ENCODE results near the gene CACNA1B.
"Not testable (repeated sequence)": the region's sequence is repeated elsewhere in the genome, so short reads cannot be mapped to it uniquely, and the experiment has no call there.

The CACNA1B gene

GRCh38 chr9:138104251-138105122 is 226.9 kb downstream of the CACNA1B start:
- DNase-seq, result no peak

- DNase-seq, result no peak
Observed at GRCh38 chr9:138105123-138105415, 227.5 kb downstream of the CACNA1B start.

DNA sequence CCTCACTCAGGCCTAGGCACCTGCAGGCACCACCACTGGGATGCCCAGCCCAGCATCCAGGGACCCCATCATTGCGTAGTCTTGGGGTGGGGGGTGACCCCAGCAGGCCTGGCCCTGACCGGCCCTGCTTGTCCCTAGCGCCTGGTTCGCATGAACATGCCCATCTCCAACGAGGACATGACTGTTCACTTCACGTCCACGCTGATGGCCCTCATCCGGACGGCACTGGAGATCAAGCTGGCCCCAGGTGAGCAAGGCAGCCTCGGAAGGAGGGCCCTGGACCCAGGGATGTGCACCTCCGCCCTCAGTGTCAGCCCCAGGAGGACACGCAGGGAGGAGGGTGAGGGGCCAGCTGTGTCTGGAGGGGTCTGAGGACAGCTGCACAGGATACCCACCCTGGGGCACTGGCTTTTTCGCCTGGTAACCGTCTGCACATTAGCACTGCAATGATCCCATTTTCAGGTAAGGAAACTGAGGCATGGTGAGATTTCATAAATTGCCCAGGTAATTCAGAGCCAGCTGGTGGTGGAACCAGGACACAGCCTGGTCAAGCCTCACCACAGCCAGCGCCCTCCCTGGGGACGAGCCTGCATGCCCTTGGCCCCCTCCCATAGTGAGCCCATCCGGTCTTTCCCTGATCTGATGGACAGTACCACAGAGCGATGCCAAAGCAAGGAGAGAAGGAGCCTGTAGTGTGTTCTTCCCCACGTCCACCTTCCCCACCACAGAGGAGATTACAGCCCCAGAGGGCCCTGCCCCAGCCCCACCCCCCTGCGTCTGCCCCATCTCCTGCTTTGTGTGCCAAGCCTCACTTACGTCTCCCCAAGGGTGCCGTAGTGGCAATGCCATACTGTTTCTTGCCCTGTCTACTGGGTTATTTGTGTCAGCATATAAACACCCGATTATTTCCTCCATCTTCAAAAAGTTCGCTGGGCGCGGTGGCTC is 228.3 kb downstream of the CACNA1B start:
- DNase-seq, result no peak

DNA sequence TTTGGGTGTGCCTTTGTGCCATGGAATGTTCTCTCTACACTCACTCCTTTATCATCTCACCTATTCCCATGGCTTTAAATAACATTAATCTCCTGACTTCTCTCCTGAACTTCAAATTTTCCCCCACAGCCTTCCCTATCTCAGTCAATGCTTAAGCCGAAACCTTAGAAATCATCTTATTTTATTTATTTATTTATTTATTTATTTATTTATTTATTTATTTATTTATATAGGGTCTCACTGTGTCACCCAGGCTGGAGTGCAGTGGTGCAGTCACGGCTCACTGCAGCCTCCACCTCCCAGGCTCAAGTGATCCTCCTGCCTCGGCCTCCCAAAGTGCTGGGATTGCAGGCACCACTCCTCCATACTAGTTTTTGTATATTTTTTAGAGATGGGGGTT is 229.5 kb downstream of the CACNA1B start:
- not testable (repeated sequence) for DNase-seq

- no peak for DNase-seq
Observed at GRCh38 chr9:138111607-138112006, 234.0 kb downstream of the CACNA1B start.

DNA sequence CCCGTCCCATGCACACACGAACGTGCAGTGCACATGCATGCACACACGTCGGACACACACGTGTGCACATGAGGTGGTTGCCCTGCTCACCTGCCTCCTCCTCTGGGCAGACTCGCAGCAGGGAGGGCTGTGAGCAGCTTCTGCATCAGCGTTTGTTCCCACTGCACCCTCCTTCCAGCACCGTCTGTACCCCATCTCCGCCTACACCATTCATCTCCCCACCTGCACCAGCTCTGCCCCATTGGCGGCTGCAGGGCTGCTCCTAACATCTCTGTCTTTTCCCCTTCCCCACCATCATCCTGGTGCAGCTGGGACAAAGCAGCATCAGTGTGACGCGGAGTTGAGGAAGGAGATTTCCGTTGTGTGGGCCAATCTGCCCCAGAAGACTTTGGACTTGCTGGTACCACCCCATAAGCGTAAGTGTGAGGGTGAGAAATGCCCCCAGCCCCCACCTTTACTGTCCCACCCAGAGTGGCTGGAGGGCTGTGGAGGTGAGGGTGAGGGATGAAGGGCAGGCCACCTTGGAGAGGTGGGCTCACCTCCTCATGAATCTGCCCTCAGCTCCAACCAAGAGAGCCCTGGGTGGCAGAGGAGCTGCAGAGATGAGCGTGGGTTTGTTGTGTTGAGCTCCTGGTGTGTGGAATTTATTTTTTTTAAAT is 234.6 kb downstream of the CACNA1B start:
- no peak for DNase-seq

DNA sequence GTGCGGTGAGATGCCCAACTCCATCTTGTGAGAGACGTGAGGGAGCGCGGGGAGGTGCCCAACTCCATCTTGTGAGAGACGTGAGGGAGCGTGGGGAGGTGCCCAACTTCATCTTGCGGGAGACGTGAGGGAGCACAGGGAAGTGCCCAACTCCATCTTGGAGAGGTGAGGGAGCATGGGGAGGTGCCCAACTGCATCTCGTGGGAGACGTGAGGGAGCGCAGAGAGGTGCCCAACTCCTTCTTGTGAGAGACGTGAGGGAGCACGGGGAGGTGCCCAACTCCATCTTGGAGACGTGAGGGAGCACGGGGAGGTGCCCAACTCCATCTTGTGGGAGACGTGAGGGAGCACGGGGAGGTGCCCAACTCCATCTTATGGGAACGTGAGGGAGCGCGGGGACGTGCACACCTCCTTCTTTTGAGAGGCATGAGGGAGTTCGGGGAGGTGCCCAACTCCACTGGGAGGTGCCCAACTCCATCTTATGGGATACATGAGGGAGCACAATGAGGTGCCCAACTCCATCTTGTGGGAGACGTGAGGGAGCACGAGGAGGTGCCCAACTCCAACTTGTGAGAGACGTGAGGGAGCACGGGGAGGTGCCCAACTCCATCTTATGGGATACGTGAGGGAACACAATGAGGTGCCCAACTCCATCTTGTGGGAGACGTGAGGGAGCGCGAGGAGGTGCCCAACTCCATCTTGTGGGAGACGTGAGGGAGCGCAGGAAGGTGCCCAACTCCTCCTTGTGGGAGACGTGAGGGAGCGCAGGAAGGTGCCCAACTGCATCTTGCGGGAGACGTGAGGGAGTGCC is 235.4 kb downstream of the CACNA1B start:
- no peak for DNase-seq

DNA sequence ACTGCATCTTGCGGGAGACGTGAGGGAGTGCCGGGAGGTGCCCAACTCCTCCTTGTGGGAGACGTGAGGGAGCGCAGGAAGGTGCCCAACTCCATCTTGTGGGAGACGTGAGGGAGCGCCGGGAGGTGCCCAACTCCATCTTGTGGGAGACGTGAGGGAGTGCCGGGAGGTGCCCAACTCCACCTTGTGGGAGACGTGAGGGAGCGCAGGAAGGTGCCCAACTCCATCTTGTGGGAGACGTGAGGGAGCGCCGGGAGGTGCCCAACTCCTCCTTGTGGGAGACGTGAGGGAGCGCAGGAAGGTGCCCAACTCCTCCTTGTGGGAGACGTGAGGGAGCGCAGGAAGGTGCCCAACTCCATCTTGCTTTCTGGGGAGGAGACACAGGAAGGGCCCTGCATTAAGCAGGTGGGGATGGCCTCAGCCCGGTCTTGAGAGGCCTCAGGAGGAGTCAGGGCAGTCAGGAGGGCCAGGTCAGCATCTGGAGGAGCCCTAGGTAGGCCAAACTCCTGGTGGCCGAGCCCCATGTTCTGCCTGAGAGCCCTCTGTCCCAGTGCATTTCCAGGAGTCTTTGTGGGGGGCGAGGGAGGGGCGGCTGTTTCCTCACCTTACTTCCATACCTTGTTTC is 236.2 kb downstream of the CACNA1B start:
- not testable (repeated sequence) for DNase-seq

- DNase-seq, result no peak
Observed at GRCh38 chr9:138114501-138115245, 237.1 kb downstream of the CACNA1B start.

- no peak for DNase-seq
Observed at GRCh38 chr9:138115506-138115905, 237.9 kb downstream of the CACNA1B start.

GRCh38 chr9:138116521-138116920 is 238.9 kb downstream of the CACNA1B start:
- DNase-seq, result no peak

GRCh38 chr9:138117101-138117750 is 239.6 kb downstream of the CACNA1B start:
- no peak for DNase-seq

DNA sequence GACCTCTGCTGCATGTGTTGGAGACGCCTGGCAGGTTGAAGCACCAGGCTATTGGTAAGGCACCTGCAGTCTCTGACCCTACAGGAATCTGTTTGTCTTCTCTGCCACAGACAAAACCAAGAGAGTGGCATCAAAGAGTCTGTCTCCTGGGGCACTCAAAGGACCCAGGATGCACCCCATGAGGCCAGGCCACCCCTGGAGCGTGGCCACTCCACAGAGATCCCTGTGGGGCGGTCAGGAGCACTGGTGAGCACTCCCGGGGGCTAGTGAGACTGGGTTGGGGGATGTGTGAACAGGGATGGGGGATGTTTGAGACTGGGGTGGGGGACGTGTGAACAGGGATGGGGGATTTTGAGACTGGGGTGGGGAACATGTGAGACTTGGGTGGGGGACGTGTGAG is 240.3 kb downstream of the CACNA1B start:
- DNase-seq, result no peak

DNA sequence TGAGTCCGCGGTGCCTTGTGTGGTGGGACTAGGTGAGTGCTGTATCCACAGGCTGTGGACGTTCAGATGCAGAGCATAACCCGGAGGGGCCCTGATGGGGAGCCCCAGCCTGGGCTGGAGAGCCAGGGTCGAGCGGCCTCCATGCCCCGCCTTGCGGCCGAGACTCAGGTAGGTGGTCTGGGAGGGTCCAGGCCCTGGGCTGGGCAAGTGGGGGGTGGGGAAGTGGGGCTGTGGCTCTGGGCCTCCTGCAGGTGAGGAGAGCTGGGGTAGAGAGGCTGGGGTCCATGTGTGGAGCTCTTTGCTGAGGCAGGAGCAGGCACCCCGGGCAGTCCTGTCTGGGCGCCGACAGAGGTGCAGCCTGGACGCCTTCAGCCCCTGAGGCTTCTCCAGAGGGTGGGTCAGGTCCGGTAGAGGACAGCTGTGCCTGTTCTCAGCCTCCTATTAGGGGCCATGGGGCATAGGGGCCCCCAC is 241.1 kb downstream of the CACNA1B start:
- no peak for DNase-seq

DNA sequence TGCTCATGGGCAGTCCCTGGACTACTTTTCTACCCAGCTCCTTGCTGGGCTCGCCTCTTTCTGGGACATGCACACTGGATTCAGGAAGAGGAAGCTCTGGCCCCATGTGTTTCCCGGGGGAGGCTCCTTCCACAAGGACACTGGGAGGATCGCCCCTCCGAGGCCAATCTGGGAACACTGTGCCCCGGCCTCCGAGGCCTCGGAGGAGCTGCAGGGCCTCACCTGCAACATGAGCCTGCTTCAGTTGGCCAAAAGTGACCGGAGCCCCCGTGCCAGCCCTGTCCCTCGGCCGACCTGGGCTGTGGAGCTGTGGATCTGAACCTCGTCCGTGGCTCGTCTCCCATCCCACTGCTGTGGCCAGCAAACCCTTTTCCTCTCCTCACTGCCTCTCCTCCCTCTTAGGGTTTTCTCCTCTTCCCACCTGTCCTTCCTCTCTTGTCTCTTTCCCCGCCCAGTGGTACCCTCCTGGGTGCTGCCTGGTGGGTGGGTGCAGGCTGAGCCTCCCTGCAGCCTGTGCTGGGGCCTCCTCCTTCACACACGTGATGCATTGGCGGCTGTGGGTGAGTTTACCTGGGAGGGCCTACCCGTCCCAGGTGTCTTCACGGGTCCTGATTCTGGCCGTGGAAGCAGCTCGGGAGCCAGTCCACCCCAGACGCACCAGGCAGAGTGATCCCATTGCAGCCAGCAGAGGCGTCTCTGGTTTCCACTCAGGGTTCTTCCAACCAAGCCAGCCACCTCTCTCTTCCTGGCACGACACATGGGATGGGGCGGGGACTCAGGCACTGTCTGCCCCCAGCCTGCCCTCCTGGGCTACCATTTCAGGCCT is 241.8 kb downstream of the CACNA1B start:
- DNase-seq, result no peak

DNA sequence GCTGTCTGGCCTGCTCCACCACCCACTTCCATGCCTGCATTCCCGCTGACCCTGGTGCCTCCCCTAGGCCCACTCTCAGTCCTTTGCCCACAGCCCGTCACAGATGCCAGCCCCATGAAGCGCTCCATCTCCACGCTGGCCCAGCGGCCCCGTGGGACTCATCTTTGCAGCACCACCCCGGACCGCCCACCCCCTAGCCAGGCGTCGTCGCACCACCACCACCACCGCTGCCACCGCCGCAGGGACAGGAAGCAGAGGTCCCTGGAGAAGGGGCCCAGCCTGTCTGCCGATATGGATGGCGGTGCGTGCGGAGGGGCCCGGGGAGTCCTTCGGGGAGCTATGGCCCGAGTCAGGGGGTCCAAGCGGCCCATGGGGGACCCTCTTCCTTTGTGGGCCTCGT is 242.5 kb downstream of the CACNA1B start:
- no peak for DNase-seq

DNA sequence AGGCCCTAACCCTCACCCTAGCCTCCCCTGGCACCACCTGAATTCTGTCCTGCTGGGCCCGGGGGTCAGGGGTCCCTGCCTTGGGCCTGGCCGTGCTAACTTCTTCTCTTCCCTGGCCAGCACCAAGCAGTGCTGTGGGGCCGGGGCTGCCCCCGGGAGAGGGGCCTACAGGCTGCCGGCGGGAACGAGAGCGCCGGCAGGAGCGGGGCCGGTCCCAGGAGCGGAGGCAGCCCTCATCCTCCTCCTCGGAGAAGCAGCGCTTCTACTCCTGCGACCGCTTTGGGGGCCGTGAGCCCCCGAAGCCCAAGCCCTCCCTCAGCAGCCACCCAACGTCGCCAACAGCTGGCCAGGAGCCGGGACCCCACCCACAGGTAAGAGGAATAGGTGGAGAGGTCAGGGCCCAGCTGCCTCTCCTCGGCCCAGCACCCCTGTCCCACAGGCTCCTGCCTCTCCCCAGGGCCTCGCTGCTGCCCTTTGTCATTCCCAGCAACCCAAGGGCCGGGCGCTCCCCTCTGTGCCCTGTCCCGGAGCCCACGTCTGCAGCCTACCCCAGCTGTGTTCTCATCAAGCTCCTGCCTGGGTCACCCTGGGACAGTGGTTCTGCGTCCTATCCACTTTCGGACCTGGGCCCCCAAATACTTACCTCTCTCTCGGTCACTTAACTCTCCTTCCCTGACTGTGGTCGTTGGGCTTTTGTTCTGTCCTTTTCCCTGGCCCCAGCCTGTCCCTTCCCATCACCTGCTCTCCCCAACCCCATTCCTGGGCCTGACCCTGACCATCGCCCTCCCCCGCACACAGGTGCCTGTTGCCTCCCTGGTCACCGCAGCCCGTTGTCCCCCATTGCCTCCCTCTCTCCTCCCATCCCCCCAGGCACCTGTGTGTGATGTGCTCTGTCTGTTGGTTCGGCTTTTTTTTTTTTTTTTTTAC is 243.2 kb downstream of the CACNA1B start:
- DNase-seq, result no peak

DNA sequence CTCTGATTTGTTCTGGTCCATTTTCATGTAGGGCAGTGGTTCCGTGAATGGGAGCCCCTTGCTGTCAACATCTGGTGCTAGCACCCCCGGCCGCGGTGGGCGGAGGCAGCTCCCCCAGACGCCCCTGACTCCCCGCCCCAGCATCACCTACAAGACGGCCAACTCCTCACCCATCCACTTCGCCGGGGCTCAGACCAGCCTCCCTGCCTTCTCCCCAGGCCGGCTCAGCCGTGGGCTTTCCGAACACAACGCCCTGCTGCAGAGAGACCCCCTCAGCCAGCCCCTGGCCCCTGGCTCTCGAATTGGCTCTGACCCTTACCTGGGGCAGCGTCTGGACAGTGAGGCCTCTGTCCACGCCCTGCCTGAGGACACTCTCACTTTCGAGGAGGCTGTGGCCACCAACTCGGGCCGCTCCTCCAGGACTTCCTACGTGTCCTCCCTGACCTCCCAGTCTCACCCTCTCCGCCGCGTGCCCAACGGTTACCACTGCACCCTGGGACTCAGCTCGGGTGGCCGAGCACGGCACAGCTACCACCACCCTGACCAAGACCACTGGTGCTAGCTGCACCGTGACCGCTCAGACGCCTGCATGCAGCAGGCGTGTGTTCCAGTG is 244.0 kb downstream of the CACNA1B start:
- DNase-seq, result no peak
